OCI-LY1 (cell line): ENCODE data around the gene FGD3.

Experiments used
- H2AFZ ChIP-seq: fragments of 200-600 bp; sonication (generic), shearing (Covaris generic); 2 replicates; pipeline ENCODE4 v1.6.0; 2014; ENCODE audit warnings: antibody characterized with exemption, mild to moderate bottlenecking, low read length
- H3F3A ChIP-seq: fragments of 200-600 bp; sonication (generic), shearing (Covaris generic); 2 replicates; pipeline ENCODE4 v1.6.0; 2014; ENCODE audit warnings: mild to moderate bottlenecking, antibody characterized with exemption, low read length, moderate library complexity; ENCODE audit not compliant: insufficient read depth
- H3K27ac ChIP-seq: fragments of 200-600 bp; sonication (generic); 2 replicates; pipeline ENCODE4 v1.5.1; 2014; ENCODE audit warnings: low read length, mixed run types, mild to moderate bottlenecking, low read depth; ENCODE audit not compliant: poor library complexity, severe bottlenecking
- H3K27me3 ChIP-seq: fragments of 200-600 bp; sonication (generic); 2 replicates; pipeline ENCODE4 v1.6.0; 2014; ENCODE audit warnings: antibody characterized with exemption, mild to moderate bottlenecking, low read length, moderate library complexity; ENCODE audit not compliant: insufficient read depth
- H3K36me3 ChIP-seq: fragments of 200-600 bp; sonication (generic); 2 replicates; pipeline ENCODE4 v1.6.1; 2014; ENCODE audit warnings: mild to moderate bottlenecking, antibody characterized with exemption, low read length, moderate library complexity, mixed read lengths; ENCODE audit not compliant: insufficient read depth
- H3K4me1 ChIP-seq: fragments of 200-600 bp; sonication (generic); 2 replicates; pipeline ENCODE4 v1.5.1; 2014; ENCODE audit warnings: mild to moderate bottlenecking, low read length, moderate library complexity; ENCODE audit not compliant: insufficient read depth, severe bottlenecking
- H3K4me2 ChIP-seq: fragments of 200-600 bp; sonication (generic), shearing (Covaris generic); 2 replicates; pipeline ENCODE4 v1.6.1; 2014; ENCODE audit warnings: low read length
- H3K4me3 ChIP-seq: fragments of 200-600 bp; sonication (generic); 2 replicates; pipeline ENCODE4 v1.5.1; 2014; ENCODE audit warnings: low read length, low read depth, mild to moderate bottlenecking, mixed read lengths; ENCODE audit not compliant: poor library complexity, severe bottlenecking
- H3K79me2 ChIP-seq: fragments of 200-600 bp; shearing (Covaris generic); 2 replicates; pipeline ENCODE4 v1.6.1; 2016; ENCODE audit warnings: mixed run types, low read length, mixed read lengths; ENCODE audit not compliant: insufficient read depth
- H3K9ac ChIP-seq: fragments of 200-600 bp; sonication (generic), shearing (Covaris generic); 2 replicates; pipeline ENCODE4 v1.6.1; 2014; ENCODE audit warnings: mild to moderate bottlenecking, low read length, mixed read lengths
- H3K9me2 ChIP-seq: fragments of 200-600 bp; sonication (generic), shearing (Covaris generic); 2 replicates; pipeline ENCODE4 v1.6.1; 2014; ENCODE audit warnings: low read depth, mild to moderate bottlenecking, low read length, mixed read lengths
- H3K9me3 ChIP-seq: fragments of 200-600 bp; shearing (Covaris generic); 2 replicates; pipeline ENCODE4 v1.6.1; 2014; ENCODE audit warnings: low read length, mixed read lengths
- H4K20me1 ChIP-seq: fragments of 200-600 bp; sonication (generic), shearing (Covaris generic); 2 replicates; pipeline ENCODE4 v1.6.0; 2016; ENCODE audit warnings: mild to moderate bottlenecking, low read length; ENCODE audit not compliant: insufficient read depth
- EZH2 ChIP-seq: fragments of 200-600 bp; sonication (generic), shearing (Covaris generic); IDR thresholded peaks from 2 replicates; pipeline ENCODE4 v1.8.0; 2017; ENCODE audit warnings: borderline replicate concordance, mixed run types, mild to moderate bottlenecking, antibody characterized with exemption, low read length, moderate library complexity, mixed read lengths
- TF ChIP-seq, protein P1 (sequence below): fragments of 200-600 bp; sonication (generic), shearing (Covaris generic); IDR thresholded peaks from 2 replicates; pipeline ENCODE4 v1.5.1; 2017; ENCODE audit warnings: mild to moderate bottlenecking, antibody characterized with exemption, low read length, moderate library complexity, mixed read lengths

Gene FGD3

DNA sequence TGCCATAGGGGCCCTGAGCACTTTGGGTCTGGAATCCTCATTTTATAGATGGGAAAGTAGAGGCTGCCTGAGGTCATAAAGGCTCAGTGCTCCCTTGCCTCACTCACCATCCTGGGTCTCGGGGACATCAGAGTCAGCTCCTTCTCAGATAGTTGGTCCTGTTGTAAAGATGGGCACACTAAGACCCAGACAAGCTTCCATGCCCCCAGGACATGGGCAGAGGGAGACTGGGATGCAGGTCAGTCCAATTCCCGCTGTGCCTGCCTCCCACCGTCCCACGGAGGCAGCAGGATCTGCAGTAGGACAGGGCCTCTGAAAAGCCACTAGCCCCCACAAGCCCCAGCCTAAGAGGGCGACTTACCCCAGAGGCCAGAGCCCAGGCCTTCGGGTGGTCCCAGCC lies 92.1 kb downstream of the FGD3 start:
- no peaks in the 10 kb centered on the region for H3K27me3 ChIP-seq
- no peaks in the 10 kb centered on the region for H4K20me1 ChIP-seq
- H3K4me1 ChIP-seq: peaks cover 4% of the 10 kb centered on the region
- TF ChIP-seq, protein P1, sequence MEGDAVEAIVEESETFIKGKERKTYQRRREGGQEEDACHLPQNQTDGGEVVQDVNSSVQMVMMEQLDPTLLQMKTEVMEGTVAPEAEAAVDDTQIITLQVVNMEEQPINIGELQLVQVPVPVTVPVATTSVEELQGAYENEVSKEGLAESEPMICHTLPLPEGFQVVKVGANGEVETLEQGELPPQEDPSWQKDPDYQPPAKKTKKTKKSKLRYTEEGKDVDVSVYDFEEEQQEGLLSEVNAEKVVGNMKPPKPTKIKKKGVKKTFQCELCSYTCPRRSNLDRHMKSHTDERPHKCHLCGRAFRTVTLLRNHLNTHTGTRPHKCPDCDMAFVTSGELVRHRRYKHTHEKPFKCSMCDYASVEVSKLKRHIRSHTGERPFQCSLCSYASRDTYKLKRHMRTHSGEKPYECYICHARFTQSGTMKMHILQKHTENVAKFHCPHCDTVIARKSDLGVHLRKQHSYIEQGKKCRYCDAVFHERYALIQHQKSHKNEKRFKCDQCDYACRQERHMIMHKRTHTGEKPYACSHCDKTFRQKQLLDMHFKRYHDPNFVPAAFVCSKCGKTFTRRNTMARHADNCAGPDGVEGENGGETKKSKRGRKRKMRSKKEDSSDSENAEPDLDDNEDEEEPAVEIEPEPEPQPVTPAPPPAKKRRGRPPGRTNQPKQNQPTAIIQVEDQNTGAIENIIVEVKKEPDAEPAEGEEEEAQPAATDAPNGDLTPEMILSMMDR: no peak
- TF ChIP-seq EZH2: no peak
- no peak overlapping the region for H3K4me3 ChIP-seq
- no peaks in the 10 kb centered on the region for H3K9me2 ChIP-seq
- no peaks in the 10 kb centered on the region for H3F3A ChIP-seq
- no peak overlapping the region for H3K4me2 ChIP-seq
- H3K36me3 ChIP-seq: no peaks in the 10 kb centered on the region
- no peak overlapping the region for H2AFZ ChIP-seq
- H3K79me2 ChIP-seq: no peaks in the 10 kb centered on the region
- H3K9me3 ChIP-seq: no peaks in the 10 kb centered on the region
- H3K9ac ChIP-seq: no peak overlapping the region
- H3K27ac ChIP-seq: no peak overlapping the region

DNA sequence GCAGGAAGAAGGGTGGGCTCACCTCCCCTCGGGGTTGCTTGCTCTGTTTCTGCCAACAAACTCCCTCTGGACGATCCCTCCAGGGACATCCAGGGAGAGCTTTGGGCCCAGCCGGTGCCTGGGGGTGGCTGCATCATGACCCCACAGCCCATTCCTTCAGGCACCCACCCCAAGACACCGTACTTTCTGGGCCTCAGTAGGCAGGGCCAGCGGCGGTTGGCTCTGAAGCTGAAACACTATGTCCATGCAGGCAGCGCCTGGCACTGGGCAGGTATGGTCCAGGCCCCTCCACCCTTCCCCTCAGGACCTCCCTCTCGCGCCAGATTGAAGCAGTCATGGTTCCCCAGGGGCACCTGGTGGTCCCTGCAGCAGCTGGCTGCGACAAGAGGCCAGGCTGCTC lies 92.7 kb downstream of the FGD3 start:
- no peaks in the 10 kb centered on the region for H3F3A ChIP-seq
- no peak overlapping the region for H3K4me2 ChIP-seq
- no peak for TF ChIP-seq EZH2
- TF ChIP-seq, protein P1: no peak
- no peak overlapping the region for H3K4me3 ChIP-seq
- H2AFZ ChIP-seq: no peak overlapping the region
- no peaks in the 10 kb centered on the region for H3K27me3 ChIP-seq
- H3K9me2 ChIP-seq: no peaks in the 10 kb centered on the region
- H3K27ac ChIP-seq: no peak overlapping the region
- no peaks in the 10 kb centered on the region for H4K20me1 ChIP-seq
- H3K9ac ChIP-seq: no peak overlapping the region
- no peaks in the 10 kb centered on the region for H3K79me2 ChIP-seq
- H3K9me3 ChIP-seq: no peaks in the 10 kb centered on the region
- H3K36me3 ChIP-seq: no peaks in the 10 kb centered on the region
- peaks cover 4% of the 10 kb centered on the region for H3K4me1 ChIP-seq

DNA sequence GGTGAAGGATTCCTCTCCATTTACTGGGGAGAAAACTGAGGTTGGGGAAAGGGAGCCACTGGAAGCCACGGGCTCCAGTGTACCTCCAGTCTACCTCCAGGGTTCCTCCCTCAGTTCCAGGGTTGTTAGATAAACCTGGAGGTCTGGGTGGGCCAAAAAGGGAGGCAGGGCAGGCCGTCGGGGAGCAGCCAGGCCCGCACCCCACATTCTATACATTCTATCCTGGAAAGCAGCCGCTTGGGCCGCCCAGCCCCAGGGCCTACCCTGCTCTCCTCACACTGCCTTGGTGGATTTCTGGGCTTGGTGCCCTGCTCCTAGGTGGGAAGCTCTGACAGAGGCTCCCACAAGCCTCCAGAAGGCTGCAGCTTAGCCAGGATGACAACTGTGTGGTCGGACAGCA lies 93.1 kb downstream of the FGD3 start:
- Histone ChIP-seq H3K79me2 (no peaks in the 10 kb centered on the region), H4K20me1 (no peaks in the 10 kb centered on the region), H3K4me1 (peaks cover 4% of the 10 kb centered on the region), H3K9me2 (no peaks in the 10 kb centered on the region), H3F3A (no peaks in the 10 kb centered on the region), H3K9me3 (no peaks in the 10 kb centered on the region), H3K36me3 (no peaks in the 10 kb centered on the region), H3K9ac (no peak overlapping the region), H2AFZ (no peak overlapping the region), H3K4me2 (no peak overlapping the region), H3K4me3 (no peak overlapping the region), H3K27me3 (no peaks in the 10 kb centered on the region), H3K27ac (no peak overlapping the region)
- TF ChIP-seq, protein P1: no peak
- no peak for TF ChIP-seq EZH2
